GM12865 (cell line): ENCODE data around the gene KNCN.

Experiments used
- DNase-seq: peaks from one replicate; pipeline ENCODE4 v3.0.0; 2010; ENCODE audit warnings: low read depth
- H3K4me3 ChIP-seq: 2 replicates; pipeline ENCODE4 v1.5.1; 2011; ENCODE audit warnings: mild to moderate bottlenecking, low read depth, low read length, control low read depth
- TF ChIP-seq, protein P1 (sequence below): IDR thresholded peaks from 2 replicates; pipeline ENCODE4 v1.5.1; 2011; ENCODE audit warnings: low read length, control low read depth, low read depth, inconsistent platforms; ENCODE audit not compliant: insufficient read depth; ENCODE audit errors: missing control alignments

KNCN gene

DNA sequence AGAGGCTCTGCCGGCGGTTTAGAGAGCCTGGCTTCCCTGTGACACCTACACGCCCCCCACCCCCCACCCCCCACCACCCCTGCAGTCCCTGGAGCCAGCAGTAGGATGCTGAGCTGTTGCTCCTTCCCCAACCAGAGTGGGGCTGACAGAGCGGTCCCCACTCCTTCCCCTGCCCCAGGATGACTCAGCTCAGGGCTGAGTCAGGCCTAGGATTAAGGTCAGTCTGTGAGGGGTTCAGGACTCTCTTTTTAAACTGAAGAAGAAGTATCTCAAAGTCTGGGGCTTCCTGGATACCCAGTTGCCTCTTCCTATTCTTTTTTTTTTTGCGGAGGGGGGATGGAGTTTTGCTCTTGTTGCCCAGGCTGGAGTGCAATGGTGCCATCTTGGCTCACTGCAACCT is 42.7 kb downstream of the KNCN start:
- TF ChIP-seq, protein P1, sequence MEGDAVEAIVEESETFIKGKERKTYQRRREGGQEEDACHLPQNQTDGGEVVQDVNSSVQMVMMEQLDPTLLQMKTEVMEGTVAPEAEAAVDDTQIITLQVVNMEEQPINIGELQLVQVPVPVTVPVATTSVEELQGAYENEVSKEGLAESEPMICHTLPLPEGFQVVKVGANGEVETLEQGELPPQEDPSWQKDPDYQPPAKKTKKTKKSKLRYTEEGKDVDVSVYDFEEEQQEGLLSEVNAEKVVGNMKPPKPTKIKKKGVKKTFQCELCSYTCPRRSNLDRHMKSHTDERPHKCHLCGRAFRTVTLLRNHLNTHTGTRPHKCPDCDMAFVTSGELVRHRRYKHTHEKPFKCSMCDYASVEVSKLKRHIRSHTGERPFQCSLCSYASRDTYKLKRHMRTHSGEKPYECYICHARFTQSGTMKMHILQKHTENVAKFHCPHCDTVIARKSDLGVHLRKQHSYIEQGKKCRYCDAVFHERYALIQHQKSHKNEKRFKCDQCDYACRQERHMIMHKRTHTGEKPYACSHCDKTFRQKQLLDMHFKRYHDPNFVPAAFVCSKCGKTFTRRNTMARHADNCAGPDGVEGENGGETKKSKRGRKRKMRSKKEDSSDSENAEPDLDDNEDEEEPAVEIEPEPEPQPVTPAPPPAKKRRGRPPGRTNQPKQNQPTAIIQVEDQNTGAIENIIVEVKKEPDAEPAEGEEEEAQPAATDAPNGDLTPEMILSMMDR, result no peak
- H3K4me3 ChIP-seq, result no peak overlapping the region
- DNase-seq, result no peak

DNA sequence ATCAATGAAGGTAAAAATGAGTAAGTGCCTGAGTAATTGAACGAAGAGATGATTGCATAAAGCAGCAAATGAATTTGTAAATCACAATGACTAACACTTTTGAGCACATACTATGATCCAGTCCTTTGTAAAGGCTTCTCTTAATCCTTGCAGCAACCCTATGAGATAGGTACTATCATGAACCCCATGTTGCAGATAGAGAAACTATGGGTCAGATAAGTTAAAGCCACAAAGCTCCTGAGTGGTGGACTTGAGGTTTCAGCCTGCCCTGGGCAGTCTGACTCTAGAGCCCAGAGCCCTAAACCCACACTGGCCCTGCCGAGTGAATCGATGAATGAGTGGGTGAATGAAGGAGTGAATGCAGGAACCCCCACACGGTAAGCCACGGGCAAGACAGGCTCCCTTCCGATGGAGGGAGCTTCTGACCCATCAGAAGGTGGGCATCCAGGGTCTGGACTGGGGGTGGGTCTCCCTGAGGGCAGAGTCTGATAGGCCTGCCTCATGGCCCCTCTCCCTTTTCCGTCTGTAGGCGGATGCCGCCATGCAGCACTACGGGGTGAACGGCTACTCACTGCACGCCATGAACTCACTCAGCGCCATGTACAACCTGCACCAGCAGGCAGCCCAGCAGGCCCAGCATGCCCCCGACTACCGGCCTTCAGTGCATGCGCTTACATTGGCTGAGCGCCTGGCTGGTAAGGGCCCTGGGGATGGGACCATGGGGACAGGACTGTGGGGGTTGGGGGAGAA is 44.8 kb downstream of the KNCN start:
- TF ChIP-seq, protein P1, result no peak
- no peak overlapping the region for H3K4me3 ChIP-seq
- DNase-seq, result no peak

DNA sequence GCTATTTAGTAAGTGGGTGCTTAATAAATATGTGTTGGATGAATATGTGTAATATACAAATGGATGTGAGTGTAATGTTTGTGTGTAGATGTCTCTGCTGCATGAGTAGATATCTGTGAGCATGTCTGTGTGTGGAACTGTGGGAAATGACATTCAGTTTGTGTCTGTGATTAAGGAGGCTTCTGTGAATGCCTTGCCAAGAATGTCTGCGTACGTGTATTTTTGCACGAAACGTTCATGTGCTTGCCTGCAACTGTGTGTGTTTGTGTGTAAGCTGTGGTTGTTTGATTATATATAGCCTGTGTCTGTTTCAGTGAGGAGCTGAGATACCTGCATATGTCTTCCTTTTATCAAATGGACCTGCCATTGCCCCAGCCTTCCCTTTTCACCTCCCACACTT is 48.0 kb downstream of the KNCN start:
- no peak for DNase-seq
- TF ChIP-seq, protein P1, result no peak
- H3K4me3 ChIP-seq, result no peak overlapping the region

DNA sequence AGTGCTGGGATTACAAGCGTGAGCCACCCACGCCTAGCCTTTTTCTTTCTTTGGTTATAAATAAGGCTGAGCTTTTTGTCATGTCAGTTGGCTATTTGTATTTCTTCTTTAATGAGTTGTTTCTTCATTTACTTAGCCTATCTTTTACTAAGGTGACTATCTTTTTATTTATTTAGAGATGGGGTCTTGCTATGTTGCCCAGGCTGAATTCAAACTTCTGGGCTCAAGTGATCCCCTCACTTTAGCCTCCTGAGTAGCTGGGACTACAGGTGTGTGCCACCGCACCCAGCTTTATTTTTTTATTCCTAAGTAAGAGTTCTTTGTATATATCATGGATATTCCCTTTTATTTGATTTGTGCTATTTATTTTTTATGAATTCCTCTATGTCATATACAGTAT is 49.9 kb downstream of the KNCN start:
- no peak for DNase-seq
- TF ChIP-seq, protein P1, result no peak
- H3K4me3 ChIP-seq, result no peak overlapping the region

DNA sequence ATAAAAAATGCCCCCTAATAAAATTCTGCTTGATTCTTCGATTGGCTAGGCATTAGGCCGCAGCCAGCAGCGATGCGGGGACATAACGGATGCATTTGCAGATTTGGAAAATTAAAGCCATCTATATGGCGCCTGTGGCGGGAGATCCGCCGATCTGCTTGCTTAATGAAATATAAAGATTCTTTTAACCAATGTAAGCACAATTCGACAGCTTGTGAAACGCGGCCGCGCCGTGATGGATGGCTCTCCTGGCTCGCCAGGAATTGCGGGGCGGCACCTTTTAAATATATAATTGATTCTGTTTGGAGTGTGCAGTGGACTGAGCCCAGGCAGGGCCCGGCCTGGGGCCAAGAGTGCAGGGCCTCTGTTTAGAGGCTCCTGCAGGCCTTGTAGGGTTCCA is 53.8 kb downstream of the KNCN start:
- H3K4me3 ChIP-seq, result no peak overlapping the region
- TF ChIP-seq, protein P1, result no peak
- no peak for DNase-seq

DNA sequence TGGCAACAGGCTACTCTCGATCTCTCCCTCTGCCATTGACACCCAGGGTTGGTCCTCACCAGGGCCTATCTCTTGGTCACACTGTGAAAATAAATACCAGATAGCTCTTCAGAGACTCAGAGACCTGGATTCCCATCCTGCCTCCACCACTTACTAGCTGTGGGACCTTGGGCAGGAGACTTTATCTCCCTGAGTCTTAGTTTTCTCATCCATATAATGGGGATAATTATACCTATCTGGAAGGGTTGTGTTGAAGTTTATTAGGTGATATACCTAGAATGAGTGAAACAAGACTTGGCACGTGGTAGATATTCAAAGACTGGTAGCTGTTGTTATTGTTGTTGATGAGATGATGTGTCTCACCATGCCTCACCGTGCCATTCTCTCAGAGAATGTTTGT is 54.4 kb downstream of the KNCN start:
- TF ChIP-seq, protein P1, result no peak

DNA sequence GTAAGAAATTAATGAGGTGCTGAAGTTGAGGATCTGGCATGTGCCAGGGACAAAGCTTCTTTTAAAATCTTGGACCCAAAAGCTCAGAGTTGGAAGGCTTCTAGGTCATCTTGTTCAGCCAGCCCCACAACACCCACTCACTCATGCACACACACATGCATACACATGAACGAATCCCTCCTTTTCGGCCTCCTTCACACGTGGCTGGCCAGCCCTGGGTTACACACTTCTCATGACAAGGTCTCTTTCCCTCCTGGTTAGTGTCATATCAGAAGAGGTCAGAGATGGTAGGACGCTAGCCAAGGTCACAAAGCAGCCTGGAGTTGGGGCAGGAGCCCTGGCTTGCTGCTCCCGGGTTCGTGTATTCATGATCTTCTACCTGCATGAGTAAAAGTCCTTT is 54.9 kb downstream of the KNCN start:
- no peak overlapping the region for H3K4me3 ChIP-seq

More for the DNA sequence above, 54.4 kb downstream of the KNCN start:
- H3K4me3 ChIP-seq, result no peak overlapping the region
- DNase-seq, result no peak

More for the DNA sequence above, 54.9 kb downstream of the KNCN start:
- TF ChIP-seq, protein P1, result no peak
- no peak for DNase-seq
